Vagina (tissue), 2 donors: ENCODE results near the gene IL24.

Source experiments
- CTCF ChIP-seq, 3 experiments: fragments of 450-650 bp in 2 of 3; fragments of 200-600 bp in 1 of 3; sonication (generic) in 1 of 3; IDR thresholded peaks; one replicate each; pipeline ENCODE4 v1.5.1; 2017 to 2019; ENCODE audit warnings: antibody characterized with exemption in 3 of 3, mild to moderate bottlenecking in 2 of 3, moderate library complexity in 2 of 3
- POLR2A ChIP-seq, 2 donors: fragments of 450-650 bp; IDR thresholded peaks; one replicate each; pipeline ENCODE4 v1.6.1; 2017; ENCODE audit warnings: antibody characterized with exemption in 2 of 2, mild to moderate bottlenecking in 2 of 2, moderate library complexity in 2 of 2
- POLR2AphosphoS5 ChIP-seq, 2 donors: sonication (generic); formaldehyde crosslinking; IDR thresholded peaks; one replicate each; pipeline ENCODE4 v1.9.0; 2017; ENCODE audit warnings: antibody characterized with exemption in 2 of 2, mild to moderate bottlenecking in 2 of 2, low read depth in 1 of 2; ENCODE audit not compliant: insufficient read depth in 1 of 2

GRCh38 chr1:206947255-206947654, 50.0 kb downstream of the IL24 start:
- TF ChIP-seq CTCF (IDR thresholded peaks at IDR 0.05) (no peak), POLR2A (IDR thresholded peaks at IDR 0.05) (no peak), POLR2AphosphoS5 (IDR thresholded peaks at IDR 0.05; ENCODE audit: insufficient read depth in 1 of 2, low read depth in 1 of 2) (no peak)
